K562 (cell line): ENCODE measurements around the gene TRRAP. TPM values are rescaled to one million over a fixed set of nuclear protein-coding genes. Genes with fewer than 3 reads are reported as not detected.

ENCODE experiments used
- HMGN3 ChIP-seq: IDR thresholded peaks from 2 replicates; pipeline ENCODE4 v1.6.1; 2011; ENCODE audit warnings: borderline replicate concordance, low read depth, mild to moderate bottlenecking, mixed read lengths, low read length; ENCODE audit not compliant: insufficient read length; ENCODE audit errors: extremely low read depth
- HOMEZ ChIP-seq: fragments of 250-450 bp; sonication (Bioruptor Pico); IDR thresholded peaks from 2 replicates; pipeline ENCODE4 v1.4.0; 2020; ENCODE audit warnings: mild to moderate bottlenecking, moderate library complexity
- KDM5B ChIP-seq: fragments of 200-600 bp; sonication (generic); IDR thresholded peaks from 2 replicates; pipeline ENCODE4 v1.6.1; 2012; ENCODE audit warnings: low read depth, mild to moderate bottlenecking, moderate library complexity, low read length, control low read depth, inconsistent platforms; ENCODE audit not compliant: insufficient replicate concordance
- POLR2A ChIP-seq: fragments of 450-650 bp; conservative IDR thresholded peaks from 2 replicates; pipeline ENCODE4 v1.6.1; 2016
- ZBTB11 ChIP-seq, 3 experiments: fragments of 200-800 bp in 1 of 3; fragments of 250-450 bp in 1 of 3; fragments of 450-650 bp in 1 of 3; sonication (Bioruptor Pico) in 1 of 3; sonication (Bioruptor generic) in 1 of 3; formaldehyde crosslinking in 1 of 3; IDR thresholded peaks; 2 replicates each; pipeline versions ENCODE4 v1.6.1 to v1.8.0; 2016 to 2022; ENCODE audit warnings: mild to moderate bottlenecking in 2 of 3, missing genetic modification characterization in 2 of 3, missing compliant biosample characterization in 1 of 3, moderate library complexity in 1 of 3
- ZBTB5 ChIP-seq: fragments of 450-650 bp; IDR thresholded peaks from 2 replicates; pipeline ENCODE4 v1.6.1; 2017; ENCODE audit warnings: antibody characterized with exemption
- ZKSCAN8 ChIP-seq: fragments of 200-800 bp; sonication (Bioruptor generic); IDR thresholded peaks from 2 replicates; pipeline ENCODE4 v1.6.1; 2016; ENCODE audit warnings: missing genetic modification characterization, missing compliant biosample characterization
- polyA plus RNA-seq, 8 experiments: library from polyadenylated mRNA; depleted of rRNA in 4 of 8; stranded (reverse) in 5 of 8; unstranded in 3 of 8; fragments of >200 nt; fragmentation: Nextera tagmentation in 2 of 8; fragmentation: Illumina TruSeq in 1 of 8; extraction: Ambion mirVana in 2 of 8; extraction: Trizol in 1 of 8; gene quantifications; 2 replicates each; pipeline versions ENCODE4 v1.2.1 to v1.2.3, GENCODE V29; 2011 to 2014; ENCODE audit warnings: inconsistent platforms in 1 of 8, missing spikeins in 1 of 8
- total RNA-seq, 7 experiments: library from RNA; depleted of rRNA in 6 of 7; stranded (reverse); fragments of >200 nt in 6 of 7; fragmentation: Illumina TruSeq in 2 of 7; extraction: Trizol in 2 of 7; gene quantifications; 2 replicates each; pipeline versions ENCODE4 v1.2.1 to v1.2.3, GENCODE V29; 2011 to 2021; ENCODE audit warnings: low replicate concordance in 1 of 7

The TRRAP gene
- total and polyA plus RNA-seq, 9 of the 15 experiments (the other 6 are each of a cell fraction or from before 2014, with no cell fraction given): 1.3 to 47.2 (median 9.7) TPM

- TF ChIP-seq ZKSCAN8 (CRISPR knock-in tag): no peak
- TF ChIP-seq ZBTB5: no peak
- no peak for TF ChIP-seq KDM5B
- TF ChIP-seq HMGN3: peak; percentile 23
- no peak for TF ChIP-seq POLR2A
- TF ChIP-seq ZBTB11 (CRISPR knock-in tag; IDR thresholded peaks at IDR 0.05): peak in 1 of 3 experiments; percentile 51; a peak in 3 of 6 replicates
- no peak for TF ChIP-seq HOMEZ (CRISPR knock-in tag)
Observed at GRCh38 chr7:98879198-98879978, 1.1 kb downstream of the TRRAP start (continued).
